Nephron progenitor cell (in vitro differentiated cells): ENCODE data around the gene ZNF135.
A peak's percentile ranks its signal among the peaks of the same experiment; 100 is the strongest.

Experiments used
- DNase-seq: peaks from one replicate; pipeline ENCODE4 v3.0.0; 2021
- H3K27ac Mint-ChIP-seq: 2 replicates; pipeline ENCODE4 v1.8.0; 2021; ENCODE audit warnings: mild to moderate bottlenecking, moderate library complexity, mixed read lengths
- H3K27me3 Mint-ChIP-seq: 2 replicates; pipeline ENCODE4 v1.8.0; 2021; ENCODE audit warnings: mild to moderate bottlenecking, low read depth, mixed read lengths; ENCODE audit not compliant: poor library complexity
- H3K36me3 Mint-ChIP-seq: 2 replicates; pipeline ENCODE4 v1.8.0; 2021; ENCODE audit warnings: low read depth, mixed read lengths
- H3K4me1 Mint-ChIP-seq: 2 replicates; pipeline ENCODE4 v1.8.0; 2021; ENCODE audit warnings: mixed read lengths
- H3K4me3 Mint-ChIP-seq: 2 replicates; pipeline ENCODE4 v1.8.0; 2021; ENCODE audit warnings: mild to moderate bottlenecking, moderate library complexity, mixed read lengths
- H3K9me3 Mint-ChIP-seq: 2 replicates; pipeline ENCODE4 v1.8.0; 2021; ENCODE audit warnings: mild to moderate bottlenecking, moderate library complexity, mixed read lengths
- TF ChIP-seq, protein P1 (sequence below): fragments of 200-600 bp; sonication (generic); IDR thresholded peaks from 2 replicates; pipeline ENCODE4 v1.5.0; 2021; ENCODE audit warnings: antibody characterized with exemption

The ZNF135 gene

DNA sequence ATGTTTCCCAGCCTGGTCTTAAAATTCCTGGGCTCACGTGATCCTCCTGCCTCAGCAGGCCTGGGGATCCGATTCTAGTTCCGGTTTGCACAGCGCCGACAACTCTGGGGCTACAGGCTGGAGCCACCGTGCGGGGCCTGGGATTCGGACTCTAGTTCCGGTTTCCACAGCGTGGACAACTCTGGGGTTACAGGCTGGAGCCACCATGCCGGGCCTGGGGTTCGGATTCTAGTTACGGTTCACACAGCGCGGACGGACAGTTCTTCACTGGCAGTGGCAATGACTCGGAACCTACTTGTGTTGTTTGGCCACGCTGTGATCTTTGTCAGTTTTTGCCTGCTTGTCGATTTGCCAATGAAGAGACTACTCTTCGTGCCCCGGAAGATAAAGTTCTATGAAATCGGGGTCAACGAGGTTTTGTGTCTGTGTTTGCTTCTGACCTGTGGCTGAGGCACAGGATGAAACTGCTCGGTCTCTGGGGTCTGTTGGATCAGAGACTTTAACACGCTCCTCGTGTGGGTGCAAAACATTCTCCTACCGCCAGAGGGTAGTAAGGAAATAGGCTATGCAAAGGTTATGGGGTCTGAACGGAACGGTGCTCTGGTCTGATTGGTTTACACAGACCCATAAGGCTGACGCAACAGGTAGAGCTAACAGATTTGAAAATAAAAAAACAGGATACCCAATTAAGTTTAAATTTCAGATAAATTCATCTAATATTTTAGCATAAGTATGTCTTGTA, 37.4 kb upstream of the ZNF135 start:
- H3K9me3 Mint-ChIP-seq, result peaks cover 95% of the 10 kb centered on the region

DNA sequence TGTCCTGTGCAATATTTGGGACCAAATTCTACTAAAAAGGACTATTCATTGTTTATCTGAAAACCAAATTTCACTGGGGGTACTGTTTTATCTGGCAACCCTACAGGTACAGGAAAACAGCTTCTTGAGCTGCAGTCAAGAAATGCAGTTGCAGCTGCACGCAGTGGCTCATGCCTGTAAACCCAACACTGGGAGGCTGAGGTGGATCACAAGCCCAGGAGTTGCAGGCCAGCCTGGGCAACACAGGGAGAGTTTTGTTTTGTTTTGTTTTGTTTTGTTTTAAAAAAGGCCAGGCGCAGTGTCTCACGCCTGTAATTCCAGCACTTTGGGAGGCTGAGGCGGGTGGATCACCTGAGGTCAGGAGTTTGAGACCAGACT, 36.8 kb upstream of the ZNF135 start:
- Mint-ChIP-seq H3K27me3 (peaks cover under 1% of the 10 kb centered on the region), H3K36me3 (peaks cover 6% of the 10 kb centered on the region), H3K9me3 (peaks cover 95% of the 10 kb centered on the region), H3K4me1 (no peaks in the 10 kb centered on the region), H3K4me3 (no peak overlapping the region), H3K27ac (no peak overlapping the region)
- TF ChIP-seq, protein P1, sequence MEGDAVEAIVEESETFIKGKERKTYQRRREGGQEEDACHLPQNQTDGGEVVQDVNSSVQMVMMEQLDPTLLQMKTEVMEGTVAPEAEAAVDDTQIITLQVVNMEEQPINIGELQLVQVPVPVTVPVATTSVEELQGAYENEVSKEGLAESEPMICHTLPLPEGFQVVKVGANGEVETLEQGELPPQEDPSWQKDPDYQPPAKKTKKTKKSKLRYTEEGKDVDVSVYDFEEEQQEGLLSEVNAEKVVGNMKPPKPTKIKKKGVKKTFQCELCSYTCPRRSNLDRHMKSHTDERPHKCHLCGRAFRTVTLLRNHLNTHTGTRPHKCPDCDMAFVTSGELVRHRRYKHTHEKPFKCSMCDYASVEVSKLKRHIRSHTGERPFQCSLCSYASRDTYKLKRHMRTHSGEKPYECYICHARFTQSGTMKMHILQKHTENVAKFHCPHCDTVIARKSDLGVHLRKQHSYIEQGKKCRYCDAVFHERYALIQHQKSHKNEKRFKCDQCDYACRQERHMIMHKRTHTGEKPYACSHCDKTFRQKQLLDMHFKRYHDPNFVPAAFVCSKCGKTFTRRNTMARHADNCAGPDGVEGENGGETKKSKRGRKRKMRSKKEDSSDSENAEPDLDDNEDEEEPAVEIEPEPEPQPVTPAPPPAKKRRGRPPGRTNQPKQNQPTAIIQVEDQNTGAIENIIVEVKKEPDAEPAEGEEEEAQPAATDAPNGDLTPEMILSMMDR, result no peak
- DNase-seq, result no peak

More for the DNA sequence above, 37.4 kb upstream of the ZNF135 start:
- Mint-ChIP-seq H3K27me3 (peaks cover 3% of the 10 kb centered on the region), H3K4me1 (no peaks in the 10 kb centered on the region), H3K27ac (no peak overlapping the region), H3K4me3 (no peak overlapping the region), H3K36me3 (peaks cover 10% of the 10 kb centered on the region)
- TF ChIP-seq, protein P1, result no peak
- no peak for DNase-seq

DNA sequence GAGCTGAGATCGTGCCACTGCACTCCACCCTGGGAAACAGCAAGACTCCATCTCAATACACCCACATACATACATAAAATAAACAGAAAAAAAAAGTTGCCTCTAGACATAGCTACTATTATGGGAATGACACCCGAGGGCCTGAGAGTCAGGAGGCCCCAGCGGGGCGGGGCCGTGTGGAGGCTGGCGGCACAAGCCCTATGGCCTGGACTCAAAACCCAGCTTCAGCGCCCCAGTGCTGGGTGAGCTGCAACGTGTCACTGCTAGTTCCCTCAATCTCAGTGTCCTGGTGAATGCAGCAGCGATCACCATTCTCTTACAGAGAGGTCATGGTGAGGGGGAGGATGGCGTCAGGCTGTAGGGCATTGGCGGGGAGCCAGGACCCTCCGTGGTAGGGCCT, 34.4 kb upstream of the ZNF135 start:
- Mint-ChIP-seq H3K27ac (no peak overlapping the region), H3K36me3 (peaks cover 6% of the 10 kb centered on the region), H3K27me3 (peaks cover 7% of the 10 kb centered on the region), H3K4me1 (no peaks in the 10 kb centered on the region), H3K4me3 (no peak overlapping the region), H3K9me3 (peaks cover 92% of the 10 kb centered on the region)
- no peak for DNase-seq
- TF ChIP-seq, protein P1, result no peak

DNA sequence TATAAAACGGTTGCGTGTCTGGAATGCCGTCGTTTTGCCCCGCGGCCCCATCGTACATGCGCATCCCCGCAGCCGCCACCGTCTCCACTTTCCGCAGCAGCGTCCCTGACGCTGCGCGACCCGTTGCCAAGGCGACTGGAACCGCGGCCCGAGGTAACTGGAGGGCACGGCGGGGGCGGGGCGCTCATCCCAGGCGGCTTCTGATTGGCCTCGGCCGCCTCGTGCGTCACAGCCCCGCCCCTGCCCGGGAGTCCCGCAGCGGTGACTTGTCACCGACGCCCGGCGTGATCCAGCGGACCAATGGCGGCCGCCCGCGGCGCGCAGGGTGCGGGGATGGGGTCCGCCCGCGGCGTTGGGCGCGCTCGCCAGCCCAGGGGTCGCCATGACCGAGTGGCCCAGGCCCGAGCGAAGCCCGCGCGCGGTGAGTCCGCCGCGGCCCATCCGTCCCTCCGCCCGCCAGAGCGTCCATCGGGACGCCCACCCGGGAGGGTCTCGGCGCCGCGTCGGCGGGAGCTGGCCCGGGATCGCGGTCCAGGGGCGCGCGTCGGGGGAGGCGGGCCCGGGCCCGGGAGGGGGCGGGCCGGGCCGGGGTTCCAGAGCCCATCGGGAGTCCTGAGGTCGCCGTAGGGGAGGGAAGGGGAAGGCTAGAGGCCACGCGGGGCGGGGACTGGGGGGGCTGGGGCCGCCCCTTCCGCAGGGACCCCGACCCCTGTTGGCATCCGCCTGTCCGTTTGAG, 25.2 kb upstream of the ZNF135 start, which contains the start of gene ZSCAN1:
TSS of gene ZSCAN1 (plus strand) at position 285 of the 736 bp plus-strand sequence. CDS start 3,812 bp downstream, outside the sequence.
- H3K4me3 Mint-ChIP-seq, result peak within 1 kb of the TSS; percentile 87
- peaks cover 11% of the 10 kb centered on the region for H3K27me3 Mint-ChIP-seq
- peaks cover 16% of the 10 kb centered on the region for H3K4me1 Mint-ChIP-seq
- peaks cover 29% of the 10 kb centered on the region for H3K36me3 Mint-ChIP-seq
- peak within 1 kb of the TSS; percentile 91 for H3K27ac Mint-ChIP-seq
- peaks cover 71% of the 10 kb centered on the region for H3K9me3 Mint-ChIP-seq
- peak; percentile 87 for DNase-seq
- TF ChIP-seq, protein P1, result no peak

DNA sequence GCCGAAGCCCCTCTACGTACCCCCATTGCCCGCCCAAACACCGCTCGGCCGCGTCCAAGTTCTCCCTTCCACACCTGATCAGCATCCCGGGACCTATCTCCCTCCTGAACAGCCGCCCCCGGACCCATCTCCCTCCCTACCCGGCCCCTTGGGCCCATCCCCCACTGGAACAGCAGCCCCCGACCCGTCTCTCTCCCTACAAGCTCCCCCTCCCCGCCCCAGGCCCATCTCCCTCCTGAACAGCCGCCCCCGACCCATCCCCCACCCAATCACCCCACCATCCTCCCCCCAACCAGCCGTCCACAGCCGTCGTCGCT, 24.6 kb upstream of the ZNF135 start:
- Mint-ChIP-seq H3K9me3 (peaks cover 74% of the 10 kb centered on the region), H3K36me3 (peaks cover 29% of the 10 kb centered on the region), H3K4me3 (peak overlapping the region; percentile 87), H3K4me1 (peaks cover 16% of the 10 kb centered on the region), H3K27me3 (peaks cover 6% of the 10 kb centered on the region), H3K27ac (no peak overlapping the region)
- DNase-seq, result no peak
- TF ChIP-seq, protein P1, result no peak
